ENCODE measurements around the gene PLS3.
"Not testable (repeated sequence)": the region's sequence is repeated elsewhere in the genome, so short reads cannot be mapped to it uniquely, and the experiment has no call there.

PLS3 gene

DNA sequence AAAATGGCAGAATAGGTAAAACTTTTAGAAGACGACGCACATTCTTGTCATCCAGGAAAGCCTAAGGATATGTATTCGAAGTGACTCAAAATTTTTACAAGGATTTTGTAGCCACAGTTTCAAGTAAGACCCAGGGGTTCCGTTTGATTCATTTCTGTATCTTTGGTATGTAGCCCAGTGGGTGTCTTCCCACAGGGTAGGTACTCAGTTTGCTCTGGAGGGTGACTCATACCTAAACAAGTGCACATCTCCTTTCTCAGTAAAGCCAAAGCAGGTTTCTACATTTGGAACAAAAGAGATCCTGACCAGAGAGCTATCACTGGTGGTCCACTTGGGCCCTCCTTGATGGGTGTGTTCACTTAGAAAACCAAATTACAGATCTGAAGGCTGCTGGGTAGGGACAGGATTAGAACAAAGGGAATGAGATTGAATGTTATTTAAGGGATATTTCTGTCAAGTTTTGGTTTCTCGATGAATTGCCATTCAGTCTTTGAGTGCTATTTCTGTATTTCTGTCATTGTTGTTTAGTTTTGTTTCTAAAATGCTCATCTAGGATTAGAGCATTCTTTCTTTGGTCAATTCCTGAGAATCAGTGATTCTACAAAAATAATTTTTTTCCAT is 56.1 kb downstream of the PLS3 start:
- DNase-seq = no peak

- no peak for DNase-seq
These were observed 61.6 kb downstream of the PLS3 start for GRCh38 chrX:115622534-115622933.

DNA sequence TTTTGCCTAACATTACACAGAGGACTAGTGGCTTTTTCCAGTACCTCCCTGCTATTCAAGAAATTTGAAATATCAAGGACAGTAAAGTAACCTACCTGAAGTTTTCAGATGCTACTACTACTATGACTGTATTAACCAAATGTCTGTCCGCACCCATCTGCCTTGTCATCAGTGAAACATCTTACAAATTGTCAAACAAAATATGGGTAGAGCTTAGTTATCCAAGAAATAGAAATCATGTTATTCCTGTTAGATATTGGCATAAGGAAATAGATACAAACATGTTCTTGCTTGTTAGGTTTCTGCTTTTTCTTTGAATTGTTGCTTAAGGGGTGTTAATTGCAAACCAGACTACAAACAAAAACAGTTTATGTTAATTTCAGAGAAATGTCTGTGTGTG is 63.9 kb downstream of the PLS3 start:
- no peak for DNase-seq

DNA sequence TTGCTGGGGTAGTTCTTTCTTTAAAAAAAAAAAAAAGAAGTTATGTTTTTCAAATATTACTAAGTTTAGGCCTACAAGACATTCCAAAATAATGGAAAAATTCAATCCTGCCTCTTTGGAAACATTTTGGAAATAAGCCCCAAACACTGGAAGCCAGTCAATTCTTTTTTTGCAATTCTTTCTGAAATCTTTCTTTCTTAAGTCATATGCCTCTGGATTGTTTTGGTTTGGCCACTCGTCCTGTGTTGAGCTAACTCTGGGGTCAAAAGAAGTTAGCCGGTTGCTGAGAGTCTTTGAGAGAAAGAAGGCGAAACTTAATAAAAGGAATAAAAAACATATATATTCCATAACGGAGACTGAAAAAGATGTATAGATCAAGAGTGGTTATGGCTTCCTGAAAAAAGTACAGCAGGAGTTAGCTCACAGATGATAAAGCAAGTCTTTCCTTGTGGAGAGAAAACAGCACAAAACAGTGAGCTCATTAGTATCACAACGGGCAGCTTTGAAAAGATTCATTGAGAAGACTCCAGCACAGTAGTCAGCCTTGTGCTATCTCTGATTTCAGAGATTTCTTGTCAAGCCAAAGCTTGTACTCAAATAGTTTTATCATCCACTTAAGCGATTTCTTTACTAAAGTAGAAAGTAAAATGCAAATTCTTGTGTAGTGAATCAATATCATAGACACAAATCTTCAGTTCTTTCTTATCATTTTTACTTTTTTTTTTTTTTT is 64.8 kb downstream of the PLS3 start:
- no peak for DNase-seq

- no peak for DNase-seq
These were observed 69.2 kb downstream of the PLS3 start for GRCh38 chrX:115630204-115630603.

- DNase-seq = no peak
These were observed 71.5 kb downstream of the PLS3 start for GRCh38 chrX:115632455-115632854.

- not testable (repeated sequence) for DNase-seq
These were observed 72.4 kb downstream of the PLS3 start for GRCh38 chrX:115633397-115633796.

DNA sequence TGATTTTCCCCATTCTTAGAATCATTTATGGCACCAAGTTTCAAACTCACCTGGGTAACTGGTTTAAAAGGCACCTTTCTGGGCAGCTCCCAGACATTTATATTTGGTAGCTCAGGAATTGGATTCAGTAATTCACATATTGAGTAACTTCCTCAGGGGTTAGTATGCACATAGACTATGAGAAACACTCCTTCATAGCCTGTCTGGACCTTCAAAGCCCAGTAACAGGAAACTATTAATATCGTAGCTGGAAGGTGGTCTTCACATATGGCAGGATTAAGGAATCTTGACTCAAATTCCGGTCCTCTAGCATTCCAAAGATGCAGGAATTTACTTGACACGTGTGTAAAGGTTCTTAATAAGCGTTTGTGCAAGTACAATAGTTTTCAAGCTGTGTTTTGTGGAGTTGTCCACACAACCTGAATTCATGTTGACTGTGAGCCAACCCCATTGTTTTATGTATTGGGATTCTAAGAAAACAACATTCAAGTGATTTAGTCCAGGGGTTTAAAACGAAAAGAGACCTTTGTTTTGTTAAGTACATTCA is 78.4 kb downstream of the PLS3 start:
- DNase-seq = no peak

- no peak for DNase-seq
These were observed 81.3 kb downstream of the PLS3 start for GRCh38 chrX:115642311-115642710.

- DNase-seq = peak; percentile 1
These were observed 82.0 kb downstream of the PLS3 start for GRCh38 chrX:115642895-115643530.

DNA sequence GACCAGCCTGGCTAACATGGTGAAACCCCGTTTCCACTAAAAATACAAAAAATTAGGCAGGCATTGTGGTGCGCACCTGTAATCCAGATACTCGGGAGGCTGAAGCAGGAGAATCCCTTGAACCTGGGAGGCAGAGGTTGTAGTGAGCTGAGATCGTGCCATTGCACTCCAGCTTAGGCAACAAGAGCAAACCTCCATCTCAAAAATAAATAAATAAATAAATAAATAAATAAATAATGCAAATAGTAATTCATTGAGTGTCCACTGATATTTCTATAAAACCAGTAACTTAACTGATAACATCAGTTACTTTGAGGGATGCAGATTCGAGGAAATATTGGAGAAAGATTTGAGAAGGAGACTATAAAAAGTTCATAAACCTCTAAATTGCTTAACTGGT is 83.4 kb downstream of the PLS3 start:
- DNase-seq = not testable (repeated sequence)

DNA sequence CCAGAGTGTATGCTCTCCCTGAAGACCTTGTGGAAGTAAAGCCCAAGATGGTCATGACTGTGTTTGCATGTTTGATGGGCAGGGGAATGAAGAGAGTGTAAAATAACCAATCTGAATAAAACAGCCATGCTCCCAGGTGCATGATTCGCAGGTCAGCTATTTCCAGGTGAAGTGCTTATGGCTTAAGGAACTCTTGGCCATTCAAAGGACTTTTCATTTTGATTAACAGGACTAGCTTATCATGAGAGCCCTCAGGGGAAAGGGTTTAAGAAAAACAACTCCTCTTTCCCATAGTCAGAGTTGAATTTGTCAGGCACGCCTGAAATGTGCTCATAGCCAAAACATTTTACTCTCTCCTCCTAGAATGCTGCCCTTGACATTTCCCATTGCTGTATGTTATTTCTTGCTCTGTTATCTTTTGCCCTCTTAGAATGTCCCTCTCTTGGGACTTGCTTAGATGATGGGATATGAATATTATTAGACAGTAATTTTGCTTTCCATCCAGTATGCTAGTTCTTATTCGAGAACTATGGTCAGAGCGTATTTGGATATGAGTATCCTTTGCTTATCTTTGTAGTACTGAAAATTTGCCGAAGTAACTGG is 88.6 kb downstream of the PLS3 start:
- DNase-seq = no peak

DNA sequence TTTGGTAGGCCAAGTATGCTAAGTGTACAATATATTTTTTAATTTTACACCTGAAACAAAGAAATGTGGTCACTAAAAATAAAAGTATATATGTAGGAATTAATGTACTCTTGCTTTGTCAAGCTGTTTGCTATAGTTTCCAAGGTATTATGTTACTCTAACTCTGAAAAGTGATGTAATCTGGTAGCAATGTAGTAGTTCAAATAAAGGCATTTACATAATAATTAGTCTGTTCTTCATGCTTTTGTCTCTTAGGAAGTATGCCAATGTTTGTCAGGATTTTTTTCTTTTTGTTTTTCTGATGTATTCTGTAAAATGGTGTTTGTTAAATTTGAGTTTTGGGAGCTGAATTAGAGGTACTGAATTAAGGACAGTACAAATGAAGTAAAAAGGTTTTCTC is 89.5 kb downstream of the PLS3 start:
- no peak for DNase-seq

DNA sequence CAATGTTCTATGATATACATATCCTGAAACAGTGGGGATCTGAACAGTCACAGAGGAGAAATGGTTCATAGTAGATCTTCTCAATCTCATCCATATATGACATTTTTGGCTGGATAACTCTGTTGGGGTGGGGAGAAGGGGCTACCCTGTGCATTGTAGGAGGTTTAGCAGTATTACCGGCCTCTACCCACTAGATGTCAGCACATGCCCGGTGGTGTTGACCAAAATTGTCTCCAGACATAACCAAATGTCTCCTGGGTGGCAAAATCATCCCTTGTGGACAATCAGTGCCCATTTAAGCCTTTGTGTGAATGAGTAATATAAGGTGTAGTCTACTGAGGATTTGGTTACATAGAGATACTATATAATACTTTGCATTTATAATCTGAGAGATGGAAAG is 89.9 kb downstream of the PLS3 start:
- DNase-seq = no peak

- DNase-seq = no peak
These were observed 91.2 kb downstream of the PLS3 start for GRCh38 chrX:115652221-115652620.

DNA sequence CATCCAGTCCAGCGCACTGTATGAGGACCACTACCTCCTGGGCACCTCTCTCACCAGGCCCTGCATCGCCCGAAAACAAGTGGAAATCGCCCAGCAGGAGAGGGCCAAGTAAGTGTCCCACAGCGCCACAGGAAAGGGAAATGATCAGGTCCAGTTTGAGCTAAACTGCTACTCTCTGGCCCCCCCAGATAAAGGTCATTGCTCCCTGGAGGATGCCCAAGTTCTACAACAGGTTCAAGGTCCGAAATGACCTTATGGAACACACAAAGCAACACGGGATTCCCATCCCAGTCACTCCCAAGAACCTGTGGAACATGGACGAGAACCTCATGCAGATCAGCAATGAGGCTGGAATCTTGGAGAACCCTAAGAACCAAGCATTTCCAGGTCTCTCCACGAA is 104.1 kb downstream of the PLS3 start:
- no peak for DNase-seq

DNA sequence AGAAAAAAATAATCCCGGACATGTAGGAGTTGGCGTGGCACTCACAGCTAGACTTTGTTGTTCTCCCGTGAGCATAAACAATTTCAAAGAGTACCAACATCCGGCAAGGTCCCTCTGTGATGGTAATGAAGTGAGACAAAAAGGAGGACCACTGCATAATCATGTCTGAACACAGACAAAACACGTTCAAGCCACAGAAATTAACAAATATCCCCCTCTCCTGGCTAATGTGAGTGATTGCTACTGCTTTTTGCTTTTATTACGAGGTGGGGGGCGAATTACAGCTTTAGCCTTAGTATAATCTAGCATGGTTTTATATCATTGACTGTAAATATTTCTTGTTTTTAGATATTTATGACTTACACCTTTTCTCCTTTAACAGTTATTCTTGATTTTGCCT is 118.5 kb downstream of the PLS3 start:
- DNase-seq = no peak

- DNase-seq = no peak
These were observed 126.6 kb downstream of the PLS3 start for GRCh38 chrX:115687595-115687994.

DNA sequence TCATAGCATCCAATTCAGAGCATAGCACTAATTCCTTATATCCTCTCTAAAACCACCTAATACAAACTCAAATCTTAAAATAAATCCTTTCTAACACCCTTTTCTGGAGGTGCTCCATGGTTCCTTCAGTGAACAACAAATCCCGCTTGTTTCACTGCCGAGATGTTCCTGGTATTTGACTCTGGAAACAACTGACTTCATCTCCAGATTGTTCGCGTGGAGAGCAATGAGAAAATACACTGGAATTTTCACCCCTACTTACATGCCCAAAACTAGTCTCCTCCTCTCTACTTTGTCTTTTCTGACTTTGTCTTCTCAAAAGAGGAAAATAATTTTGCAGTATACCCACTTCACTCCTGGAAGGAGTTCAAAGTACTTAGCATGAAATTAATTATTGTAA is 129.0 kb downstream of the PLS3 start:
- DNase-seq = no peak

- peak; percentile 0 for DNase-seq
These were observed 129.7 kb downstream of the PLS3 start for GRCh38 chrX:115690511-115691216.

DNA sequence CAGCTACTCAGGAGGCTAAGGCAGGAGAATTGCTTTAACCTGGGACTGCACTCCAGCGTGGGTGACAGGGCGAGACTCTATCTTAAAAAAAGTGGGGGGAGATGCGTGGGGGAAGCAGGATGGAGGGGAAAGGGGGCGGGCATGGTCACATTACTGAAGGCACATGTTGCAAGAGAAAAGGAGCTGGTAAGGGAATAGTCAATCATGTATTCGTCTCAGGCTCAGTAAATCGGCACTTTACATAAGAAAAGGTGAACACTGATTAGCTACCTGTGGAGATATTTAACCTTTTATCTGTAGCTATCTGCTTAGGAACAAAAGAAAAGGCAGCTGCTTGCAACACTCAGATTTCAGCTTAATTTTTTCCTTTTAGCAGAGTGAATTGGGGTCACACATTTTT is 132.5 kb downstream of the PLS3 start:
- DNase-seq = no peak

- no peak for DNase-seq
These were observed 133.1 kb downstream of the PLS3 start for GRCh38 chrX:115694028-115694427.

- no peak for DNase-seq
These were observed 135.1 kb downstream of the PLS3 start for GRCh38 chrX:115696039-115696438.
